ENCODE data around the gene GLO1. TPM values are rescaled to one million over a fixed set of nuclear protein-coding genes. Genes with fewer than 3 reads are reported as not detected.

Gene GLO1
- total RNA-seq, 4 donors from 2014 or later = 33.7 to 107 (median 64.7) TPM

DNA sequence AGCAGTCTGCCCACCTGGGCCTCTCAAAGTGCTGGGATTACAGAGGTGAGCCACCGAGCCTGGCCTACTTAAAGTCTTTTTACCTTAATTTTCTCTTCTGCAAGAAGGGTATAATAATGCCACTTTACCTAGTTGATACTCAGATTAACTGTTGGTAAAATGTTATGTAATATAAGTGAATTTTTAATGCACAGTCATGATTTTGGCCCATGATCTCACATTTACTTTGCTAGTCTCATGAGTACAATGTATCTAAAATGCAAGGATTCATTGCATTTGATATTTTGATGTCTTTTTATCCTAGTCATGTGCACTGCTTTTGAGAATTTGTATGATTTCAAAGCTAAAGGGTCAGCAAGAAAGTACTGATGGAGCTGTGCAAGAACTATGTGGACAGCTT, 25.3 kb upstream of the GLO1 start:
- TF ChIP-seq, protein P1, sequence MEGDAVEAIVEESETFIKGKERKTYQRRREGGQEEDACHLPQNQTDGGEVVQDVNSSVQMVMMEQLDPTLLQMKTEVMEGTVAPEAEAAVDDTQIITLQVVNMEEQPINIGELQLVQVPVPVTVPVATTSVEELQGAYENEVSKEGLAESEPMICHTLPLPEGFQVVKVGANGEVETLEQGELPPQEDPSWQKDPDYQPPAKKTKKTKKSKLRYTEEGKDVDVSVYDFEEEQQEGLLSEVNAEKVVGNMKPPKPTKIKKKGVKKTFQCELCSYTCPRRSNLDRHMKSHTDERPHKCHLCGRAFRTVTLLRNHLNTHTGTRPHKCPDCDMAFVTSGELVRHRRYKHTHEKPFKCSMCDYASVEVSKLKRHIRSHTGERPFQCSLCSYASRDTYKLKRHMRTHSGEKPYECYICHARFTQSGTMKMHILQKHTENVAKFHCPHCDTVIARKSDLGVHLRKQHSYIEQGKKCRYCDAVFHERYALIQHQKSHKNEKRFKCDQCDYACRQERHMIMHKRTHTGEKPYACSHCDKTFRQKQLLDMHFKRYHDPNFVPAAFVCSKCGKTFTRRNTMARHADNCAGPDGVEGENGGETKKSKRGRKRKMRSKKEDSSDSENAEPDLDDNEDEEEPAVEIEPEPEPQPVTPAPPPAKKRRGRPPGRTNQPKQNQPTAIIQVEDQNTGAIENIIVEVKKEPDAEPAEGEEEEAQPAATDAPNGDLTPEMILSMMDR (IDR thresholded peaks at IDR 0.05; ENCODE audit: low read depth) = no peak

DNA sequence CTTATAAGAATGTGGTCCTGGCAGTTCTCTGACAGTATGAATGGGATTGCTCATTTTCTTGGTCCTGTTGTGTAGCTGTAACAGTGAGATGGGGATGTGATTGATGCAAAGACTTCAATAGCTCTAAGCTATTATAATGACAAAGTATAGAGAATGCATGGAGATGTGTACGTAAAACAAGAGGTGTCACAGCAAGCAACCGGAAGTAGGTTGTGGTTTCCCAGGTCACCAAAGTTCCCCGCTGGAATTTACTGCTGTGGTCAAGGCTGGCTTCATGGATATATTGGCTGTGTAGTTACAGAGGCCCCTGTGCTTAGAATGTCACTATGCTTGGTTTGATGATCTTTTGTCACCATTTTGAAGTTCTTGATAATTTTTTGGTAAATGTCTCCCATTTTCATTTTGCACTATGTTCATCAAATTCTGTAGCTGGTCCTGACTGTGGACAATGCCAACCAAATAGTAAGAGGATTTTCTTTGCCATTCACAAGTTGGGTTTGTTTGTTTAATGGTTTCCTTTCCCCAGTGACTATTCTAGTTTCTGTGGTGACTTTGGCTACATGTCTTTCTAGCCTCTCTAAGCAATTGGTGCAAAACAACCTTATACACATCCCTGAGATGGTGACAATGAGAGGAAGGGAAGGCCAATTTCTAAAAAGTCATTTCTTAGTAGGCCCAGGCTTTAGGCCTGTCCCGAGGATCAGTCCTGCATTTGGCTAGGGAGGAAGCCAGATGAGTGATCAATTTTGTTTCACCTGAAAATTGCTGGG, 22.7 kb upstream of the GLO1 start:
- TF ChIP-seq, protein P1 (IDR thresholded peaks at IDR 0.05; ENCODE audit: low read depth) = no peak

DNA sequence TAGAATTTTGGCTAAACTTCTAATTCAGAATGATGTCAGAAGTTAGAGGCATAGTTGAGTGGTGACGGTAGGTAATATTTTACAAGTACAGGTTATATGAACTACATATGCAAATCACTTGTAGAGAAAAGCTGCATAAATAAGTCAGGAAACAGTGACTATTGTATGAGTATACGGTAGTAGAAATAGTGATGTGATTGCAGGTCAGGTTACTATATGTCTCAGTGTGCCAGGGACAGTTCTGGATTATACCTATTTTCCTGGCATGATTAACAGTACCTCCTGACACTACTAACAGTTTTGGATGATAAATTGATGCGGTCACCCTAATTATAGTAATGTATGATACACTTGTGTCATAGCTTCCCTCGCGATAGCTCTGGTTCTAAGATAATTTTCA, 21.4 kb upstream of the GLO1 start:
- TF ChIP-seq, protein P1 (IDR thresholded peaks at IDR 0.05; ENCODE audit: low read depth) = no peak

DNA sequence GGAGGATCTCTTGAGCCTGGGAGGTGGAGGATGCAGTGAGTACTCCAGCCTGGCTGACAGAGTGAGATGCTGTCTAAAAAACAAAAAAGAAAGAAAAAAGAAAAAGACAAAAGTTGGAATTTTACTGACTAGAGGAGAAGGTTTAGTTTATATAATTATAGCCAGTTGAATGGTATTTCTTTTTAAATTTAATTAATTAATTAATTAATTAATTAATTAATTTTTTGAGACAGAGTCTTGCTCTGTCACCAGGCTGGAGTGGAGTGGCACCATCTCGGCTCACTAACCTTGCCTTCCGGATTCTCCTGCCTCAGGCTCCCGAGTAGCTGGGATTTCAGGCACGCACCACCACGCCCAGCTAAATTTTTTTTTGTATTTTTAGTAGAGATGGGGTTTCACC, 20.8 kb upstream of the GLO1 start:
- TF ChIP-seq, protein P1 (IDR thresholded peaks at IDR 0.05; ENCODE audit: low read depth) = no peak

DNA sequence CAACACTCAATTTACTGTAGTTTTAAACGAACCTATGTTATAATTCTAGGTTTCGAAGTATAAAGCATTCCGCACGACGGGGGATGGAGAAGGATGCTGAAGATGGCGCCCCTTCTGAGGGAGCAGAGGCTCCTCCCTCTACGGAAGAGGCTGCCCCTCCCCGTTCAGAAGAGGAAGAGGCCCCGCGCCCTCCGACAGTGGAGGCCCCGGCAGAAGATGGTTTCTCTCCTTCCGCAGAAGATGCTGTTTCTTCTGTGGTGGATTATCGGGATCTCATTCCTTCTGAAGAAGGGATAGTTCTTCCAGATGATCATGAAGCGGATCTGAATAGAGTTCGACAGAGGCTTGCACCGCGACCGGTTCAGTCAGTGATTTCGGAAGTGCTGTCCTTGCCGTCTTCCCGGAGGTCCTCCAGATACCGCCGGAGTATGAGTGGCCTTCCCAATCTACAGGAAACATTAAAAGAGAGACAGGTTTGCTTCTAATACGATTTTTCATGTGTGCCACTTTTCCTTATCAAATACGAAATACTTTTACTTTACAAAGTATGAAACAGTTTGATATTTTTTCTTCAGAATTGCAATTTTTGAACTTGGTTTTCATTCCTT, 19.9 kb upstream of the GLO1 start:
- TF ChIP-seq, protein P1 (IDR thresholded peaks at IDR 0.05; ENCODE audit: low read depth) = no peak

DNA sequence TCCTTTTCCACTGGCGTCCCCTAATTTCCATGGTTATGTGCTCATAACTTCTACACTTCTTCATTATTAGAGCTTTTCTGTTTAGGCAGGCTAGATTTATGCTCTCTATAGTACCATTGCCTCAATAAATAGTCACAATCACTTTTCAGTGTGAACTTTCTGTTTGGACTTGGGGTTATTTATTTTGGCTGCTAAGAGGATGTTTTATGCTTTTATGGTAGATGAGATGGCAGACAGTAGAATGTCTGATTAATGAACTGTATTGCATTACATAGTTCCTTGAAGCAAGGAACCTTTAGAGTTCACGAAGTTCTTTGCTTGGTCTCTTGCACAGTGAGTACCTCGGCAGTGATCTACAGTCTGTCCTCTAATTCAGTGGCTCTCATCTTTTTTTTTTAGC, 19.1 kb upstream of the GLO1 start:
- TF ChIP-seq, protein P1 (IDR thresholded peaks at IDR 0.05; ENCODE audit: low read depth) = no peak

DNA sequence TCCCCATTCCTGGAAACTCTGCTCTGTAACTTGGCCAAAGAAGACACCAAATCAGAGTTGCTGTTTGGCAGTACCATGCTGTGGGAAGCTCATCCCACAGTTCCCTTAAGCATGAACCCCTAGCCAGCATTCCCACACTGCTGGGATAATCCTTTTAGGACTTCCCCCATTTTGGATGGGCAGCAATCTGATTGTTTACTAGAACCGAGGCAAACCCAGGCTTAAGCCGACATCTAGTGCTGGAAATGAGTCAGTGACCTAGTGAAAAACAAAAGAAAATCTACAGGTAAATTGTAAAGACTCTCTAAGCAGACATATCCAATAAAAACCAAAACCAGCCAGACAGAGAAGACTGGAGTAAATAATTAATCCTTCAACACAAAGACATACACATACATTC, 17.4 kb upstream of the GLO1 start:
- TF ChIP-seq, protein P1 (IDR thresholded peaks at IDR 0.05; ENCODE audit: low read depth) = no peak
